Natural killer cell (primary cell): ENCODE data around the gene UBD. TPM values are rescaled to one million over a fixed set of nuclear protein-coding genes. Genes with fewer than 3 reads are reported as not detected.

ENCODE experiments used
- ATAC-seq, 3 donors: fragments of 150-1000 bp in 2 of 3; fragments of 200-7000 bp in 1 of 3; cut with Tn5 transposase; 1 replicate in 1 of 3; 2 replicates in 2 of 3; pipeline ENCODE4 v1.10.0; 2021; ENCODE audit warnings: mild to moderate bottlenecking in 2 of 3, moderate library complexity in 2 of 3
- DNase-seq, 2 donors: peaks; one replicate each; pipeline versions ENCODE4 v3.0.0 to v3.0.0-alpha.2; 2013 to 2021; ENCODE audit warnings: mixed read lengths in 1 of 2
- H3K27ac ChIP-seq: one replicate; pipeline ENCODE4 v1.5.1; 2013; ENCODE audit warnings: mild to moderate bottlenecking, low read length
- H3K27me3 ChIP-seq: one replicate; pipeline ENCODE4 v1.6.1; 2013; ENCODE audit warnings: low read length; ENCODE audit not compliant: control insufficient read depth, insufficient read depth
- H3K36me3 ChIP-seq: one replicate; pipeline ENCODE4 v1.6.1; 2013; ENCODE audit warnings: low read length; ENCODE audit not compliant: control insufficient read depth, insufficient read depth
- H3K4me1 ChIP-seq: one replicate; pipeline ENCODE4 v1.6.1; 2013; ENCODE audit warnings: low read length; ENCODE audit not compliant: control insufficient read depth, insufficient read depth
- H3K4me3 ChIP-seq: one replicate; pipeline ENCODE4 v1.5.1; 2013; ENCODE audit warnings: low read length
- H3K9me3 ChIP-seq: one replicate; pipeline ENCODE4 v1.6.1; 2013; ENCODE audit warnings: low read length; ENCODE audit not compliant: control insufficient read depth, insufficient read depth
- H3K27ac Mint-ChIP-seq, 2 donors: one replicate each; pipeline ENCODE4 v1.8.0; 2022; ENCODE audit warnings: mild to moderate bottlenecking in 2 of 2, mixed read lengths in 2 of 2, moderate library complexity in 1 of 2
- H3K27me3 Mint-ChIP-seq, 2 donors: one replicate each; pipeline ENCODE4 v1.8.0; 2022; ENCODE audit warnings: low read depth in 2 of 2, mixed read lengths in 2 of 2
- H3K36me3 Mint-ChIP-seq: one replicate; pipeline ENCODE4 v1.8.0; 2022; ENCODE audit warnings: mixed read lengths
- H3K4me1 Mint-ChIP-seq, 2 donors: one replicate each; pipeline ENCODE4 v1.8.0; 2022; ENCODE audit warnings: mixed read lengths in 2 of 2
- H3K4me3 Mint-ChIP-seq: one replicate; pipeline ENCODE4 v1.8.0; 2022; ENCODE audit warnings: mild to moderate bottlenecking, moderate library complexity, mixed read lengths
- H3K9me3 Mint-ChIP-seq, 2 donors: one replicate each; pipeline ENCODE4 v1.8.0; 2022; ENCODE audit warnings: mixed read lengths in 2 of 2
- WGBS: methylation state at CpG from one replicate; pipeline ENCODE4 v1.1.7; 2013; ENCODE audit warnings: missing lambda C conversion rate; ENCODE audit not compliant: insufficient coverage; 5-methylcytosine and 5-hydroxymethylcytosine counted together
- intact Hi-C: fragments of 100-400 bp; cut with micrococcal nuclease; formaldehyde crosslinking; loops from one replicate; pipeline ENCODE4 v1.14.2; 2022
- total RNA-seq, 4 donors: library from RNA; stranded (reverse); fragments of 120-200 nt in 1 of 4; gene quantifications; one replicate each; pipeline versions ENCODE4 v1.2.3 to v1.2.4, GENCODE V29; 2013 to 2022
- TF ChIP-seq, protein P1 (sequence below): fragments of 200-600 bp; IDR thresholded peaks from one replicate; pipeline ENCODE4 v1.8.0; 2022; ENCODE audit warnings: antibody characterized with exemption

UBD gene
- not detected for total RNA-seq
- 0.11 TPM for total RNA-seq (2013)

DNA sequence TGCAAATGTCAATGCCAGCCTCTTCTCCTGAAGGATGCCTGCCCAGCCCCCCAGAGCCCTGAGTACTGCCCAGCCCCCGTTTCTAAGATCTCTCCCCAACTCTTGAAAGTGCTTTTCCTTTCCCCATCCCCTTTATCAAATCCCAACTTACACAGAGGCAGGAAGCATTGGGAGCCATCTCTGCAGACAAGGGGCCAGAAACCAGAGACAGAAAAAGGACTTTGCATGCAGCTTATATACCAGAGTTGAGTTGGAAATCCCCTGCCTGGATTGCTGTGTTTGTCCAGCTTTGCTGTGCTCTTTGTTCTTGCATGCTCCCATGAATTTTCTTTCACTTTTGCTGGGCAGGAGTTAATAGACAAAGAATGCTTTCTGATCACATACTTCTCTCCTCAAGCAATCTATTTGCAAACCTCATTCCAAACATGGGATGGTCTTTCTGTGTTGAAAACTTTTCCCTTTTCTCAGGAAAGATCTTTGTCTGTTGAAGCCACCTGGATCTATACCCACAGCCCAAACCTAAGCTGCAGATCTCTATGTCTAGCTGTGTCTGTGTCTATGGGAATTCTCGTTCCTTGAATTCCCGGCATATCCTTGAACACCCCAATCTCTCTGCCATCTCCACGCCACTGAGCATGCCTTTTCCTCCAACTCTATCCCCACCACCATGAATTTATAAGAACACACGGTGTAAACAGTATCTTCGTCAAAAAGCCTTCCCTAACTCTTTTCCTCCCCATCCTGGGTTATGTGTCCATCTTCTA is at the start of gene UBD:
UBD (minus strand) TSS at position 209 of the 764 bp plus-strand sequence; CDS start at position 178, 31 bp downstream.
- no peak for DNase-seq
- Mint-ChIP-seq H3K36me3 (peaks cover 6% of the 10 kb centered on the region), H3K4me3 (no peak within 1 kb of the TSS), H3K27me3 (peaks cover 48 to 77% of the 10 kb centered on the region in 2 donors), H3K9me3 (no peaks in the 10 kb centered on the region), H3K4me1 (no peaks in the 10 kb centered on the region), H3K27ac (no peak within 1 kb of the TSS)
- Histone ChIP-seq H3K4me1 (no peaks in the 10 kb centered on the region), H3K9me3 (no peaks in the 10 kb centered on the region), H3K4me3 (no peak within 1 kb of the TSS), H3K36me3 (no peaks in the 10 kb centered on the region), H3K27me3 (peaks cover 11% of the 10 kb centered on the region), H3K27ac (no peak within 1 kb of the TSS)
- TF ChIP-seq, protein P1, sequence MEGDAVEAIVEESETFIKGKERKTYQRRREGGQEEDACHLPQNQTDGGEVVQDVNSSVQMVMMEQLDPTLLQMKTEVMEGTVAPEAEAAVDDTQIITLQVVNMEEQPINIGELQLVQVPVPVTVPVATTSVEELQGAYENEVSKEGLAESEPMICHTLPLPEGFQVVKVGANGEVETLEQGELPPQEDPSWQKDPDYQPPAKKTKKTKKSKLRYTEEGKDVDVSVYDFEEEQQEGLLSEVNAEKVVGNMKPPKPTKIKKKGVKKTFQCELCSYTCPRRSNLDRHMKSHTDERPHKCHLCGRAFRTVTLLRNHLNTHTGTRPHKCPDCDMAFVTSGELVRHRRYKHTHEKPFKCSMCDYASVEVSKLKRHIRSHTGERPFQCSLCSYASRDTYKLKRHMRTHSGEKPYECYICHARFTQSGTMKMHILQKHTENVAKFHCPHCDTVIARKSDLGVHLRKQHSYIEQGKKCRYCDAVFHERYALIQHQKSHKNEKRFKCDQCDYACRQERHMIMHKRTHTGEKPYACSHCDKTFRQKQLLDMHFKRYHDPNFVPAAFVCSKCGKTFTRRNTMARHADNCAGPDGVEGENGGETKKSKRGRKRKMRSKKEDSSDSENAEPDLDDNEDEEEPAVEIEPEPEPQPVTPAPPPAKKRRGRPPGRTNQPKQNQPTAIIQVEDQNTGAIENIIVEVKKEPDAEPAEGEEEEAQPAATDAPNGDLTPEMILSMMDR: no peak
- no peak for ATAC-seq
- intact Hi-C loops: no loop called here
- WGBS: 84% methylated on average over 6 of the region's 6 CpGs

DNA sequence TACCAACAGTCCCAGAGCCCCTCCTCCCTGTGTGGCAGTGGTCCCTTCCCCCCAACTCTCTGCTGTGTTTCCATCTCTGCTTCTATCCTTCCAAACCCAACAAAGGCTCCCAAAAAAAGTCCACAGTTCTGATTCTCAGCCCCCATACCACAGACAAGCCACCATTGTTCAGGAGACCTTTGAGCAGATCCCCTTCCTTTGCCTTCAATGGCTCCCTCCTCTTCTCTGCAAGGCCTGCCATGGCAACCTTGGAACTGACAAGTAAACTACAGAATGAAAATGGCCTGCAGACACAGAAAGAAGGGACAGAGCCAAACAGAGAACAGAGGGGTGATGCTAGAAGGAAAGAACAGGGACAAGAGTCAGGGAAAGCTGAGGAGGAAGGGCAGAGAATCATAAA is 48.6 kb upstream of the UBD start:
- no peaks in the 10 kb centered on the region for H3K27me3 ChIP-seq
- ATAC-seq: no peak
- no peaks in the 10 kb centered on the region for H3K4me1 Mint-ChIP-seq
- intact Hi-C loops: no loop called here
- H3K9me3 ChIP-seq: no peaks in the 10 kb centered on the region
- H3K27me3 Mint-ChIP-seq: peaks cover 14 to 17% of the 10 kb centered on the region in 2 donors
- no peak overlapping the region for H3K27ac ChIP-seq
- no peaks in the 10 kb centered on the region for H3K9me3 Mint-ChIP-seq
- no peak overlapping the region for H3K4me3 ChIP-seq
- H3K36me3 ChIP-seq: no peaks in the 10 kb centered on the region
- no peak for DNase-seq
- TF ChIP-seq, protein P1: no peak
- H3K4me1 ChIP-seq: no peaks in the 10 kb centered on the region
- no peaks in the 10 kb centered on the region for H3K36me3 Mint-ChIP-seq
- no peak overlapping the region for H3K4me3 Mint-ChIP-seq
- H3K27ac Mint-ChIP-seq: no peak overlapping the region

DNA sequence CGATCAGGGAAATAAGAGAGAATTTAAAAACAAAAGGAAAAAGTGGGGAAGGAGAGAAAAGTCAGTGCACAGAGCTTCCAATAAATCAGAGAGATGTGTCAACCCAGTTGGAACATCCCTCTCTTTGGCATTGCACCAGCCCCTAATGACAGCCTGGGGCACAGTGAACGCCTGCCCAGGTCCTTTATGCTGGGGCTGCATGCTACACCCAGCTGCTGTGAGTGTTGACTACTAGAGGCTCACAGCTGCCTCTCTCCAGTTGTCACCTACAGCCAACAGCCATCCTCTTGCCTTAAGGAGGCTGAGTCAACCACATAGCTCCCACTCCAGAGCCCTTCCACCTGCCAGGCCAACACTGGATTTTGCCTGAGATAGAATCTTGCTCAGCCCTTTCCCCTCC is 44.4 kb upstream of the UBD start:
- 97% methylated on average over 2 of the region's 2 CpGs for WGBS
- no peak overlapping the region for H3K4me3 Mint-ChIP-seq
- H3K36me3 ChIP-seq: no peaks in the 10 kb centered on the region
- no peaks in the 10 kb centered on the region for H3K27me3 ChIP-seq
- no peaks in the 10 kb centered on the region for H3K9me3 Mint-ChIP-seq
- DNase-seq (no peak), ATAC-seq (no peak)
- TF ChIP-seq, protein P1: no peak
- no peak overlapping the region for H3K4me3 ChIP-seq
- H3K27ac ChIP-seq: no peak overlapping the region
- H3K4me1 ChIP-seq: no peaks in the 10 kb centered on the region
- H3K27me3 Mint-ChIP-seq: peaks cover 14 to 20% of the 10 kb centered on the region in 2 donors
- no peak overlapping the region for H3K27ac Mint-ChIP-seq
- intact Hi-C loops: no loop called here
- no peaks in the 10 kb centered on the region for H3K9me3 ChIP-seq
- no peaks in the 10 kb centered on the region for H3K4me1 Mint-ChIP-seq
- H3K36me3 Mint-ChIP-seq: no peaks in the 10 kb centered on the region

DNA sequence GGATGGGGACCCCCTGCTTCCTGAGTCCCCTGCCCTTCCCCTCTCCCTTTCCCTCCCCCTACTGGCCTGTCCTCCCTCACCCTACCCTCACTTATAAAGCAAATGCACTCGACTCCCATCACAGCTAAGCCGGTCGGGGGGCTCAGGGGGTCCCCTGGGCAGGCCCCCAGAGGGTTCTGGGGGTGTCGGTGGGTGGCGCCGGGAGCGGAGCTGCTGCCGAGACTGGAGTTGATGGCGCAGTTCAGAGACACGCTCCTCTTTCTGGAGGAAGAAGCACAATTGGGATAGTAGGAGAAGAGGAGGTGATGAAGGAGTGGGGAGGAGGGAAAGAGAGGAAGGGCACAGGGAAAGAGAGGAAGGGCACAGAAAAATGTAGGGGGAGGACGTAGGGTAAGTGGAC is 43.9 kb upstream of the UBD start:
- intact Hi-C loops: no loop called here
- no peak overlapping the region for H3K4me3 Mint-ChIP-seq
- DNase-seq: no peak
- Histone ChIP-seq H3K27me3 (no peaks in the 10 kb centered on the region), H3K9me3 (no peaks in the 10 kb centered on the region), H3K4me3 (no peak overlapping the region), H3K27ac (no peak overlapping the region), H3K4me1 (no peaks in the 10 kb centered on the region), H3K36me3 (no peaks in the 10 kb centered on the region)
- no peak overlapping the region for H3K27ac Mint-ChIP-seq
- H3K4me1 Mint-ChIP-seq: no peaks in the 10 kb centered on the region
- no peaks in the 10 kb centered on the region for H3K9me3 Mint-ChIP-seq
- H3K27me3 Mint-ChIP-seq: peaks cover 14 to 20% of the 10 kb centered on the region in 2 donors
- no peaks in the 10 kb centered on the region for H3K36me3 Mint-ChIP-seq
- no peak for ATAC-seq
- TF ChIP-seq, protein P1: no peak
- WGBS: 94% methylated on average over 11 of the region's 11 CpGs
